Endothelial cell of umbilical vein (primary cell): Measurements from ENCODE around the gene MATN4. TPM values are rescaled to one million over a fixed set of nuclear protein-coding genes. Genes with fewer than 3 reads are reported as not detected.

ENCODE experiments used
- BruUV-seq: library from RNA; stranded (reverse); fragments of 400-500 nt; replicated peaks from 2 replicates; lab custom pipeline; 2021; lab: Mats Ljungman, UMichigan
- CTCF ChIA-PET: fragments of 300-600, 350-600 bp; sonication (Branson Sonifier 250); formaldehyde crosslinking; loops from one replicate; lab custom pipeline; 2021; ENCODE audit warnings: antibody characterized with exemption, inconsistent platforms; lab: Charles Lee
- POLR2A ChIA-PET: fragments of 300-600, 350-600 bp; sonication (Branson Sonifier 250); formaldehyde crosslinking; loops from one replicate; lab custom pipeline; 2021; ENCODE audit warnings: antibody characterized with exemption, inconsistent platforms; lab: Charles Lee
- DNase-seq: peaks from one replicate; pipeline ENCODE4 v3.0.0-alpha.2; 2011; ENCODE audit warnings: low read depth, low spot score
- FAIRE-seq: peaks from 2 replicates; lab custom pipeline; 2011; peaks lifted over from hg19 to GRCh38; lab: Jason Lieb, UNC
- H2AFZ ChIP-seq: 2 replicates; pipeline ENCODE4 v1.6.0; 2012; ENCODE audit warnings: low read depth, low read length, control low read depth, inconsistent platforms
- H3K27ac ChIP-seq: 2 replicates; pipeline ENCODE4 v1.5.1; 2011; ENCODE audit warnings: low read depth, mild to moderate bottlenecking, control low read depth, low read length, moderate library complexity; ENCODE audit not compliant: insufficient read depth
- H3K27me3 ChIP-seq, 2 experiments: 2 replicates each; pipeline versions ENCODE4 v1.6.0 to v1.6.1; 2011; ENCODE audit warnings: low read length in 2 of 2, mixed read lengths in 1 of 2; ENCODE audit not compliant: control insufficient read depth in 2 of 2, insufficient read depth in 2 of 2
- H3K36me3 ChIP-seq, 2 experiments: 2 replicates in 1 of 2; 3 replicates in 1 of 2; pipeline ENCODE4 v1.5.1; 2011; ENCODE audit warnings: low read length in 2 of 2, mild to moderate bottlenecking in 1 of 2, moderate library complexity in 1 of 2; ENCODE audit not compliant: control insufficient read depth in 2 of 2, insufficient read depth in 2 of 2; ENCODE audit errors: extremely low read depth in 1 of 2
- H3K4me1 ChIP-seq: 3 replicates; pipeline ENCODE4 v1.5.1; 2011; ENCODE audit warnings: mild to moderate bottlenecking, low read length; ENCODE audit not compliant: control insufficient read depth, insufficient read depth; ENCODE audit errors: extremely low read depth
- H3K4me2 ChIP-seq: 2 replicates; pipeline ENCODE4 v1.6.1; 2011; ENCODE audit warnings: low read length, control low read depth, mixed read lengths; ENCODE audit not compliant: insufficient read depth
- H3K4me3 ChIP-seq, 3 experiments: fragments of 200-600 bp in 1 of 3; sonication (generic), shearing (Covaris generic) in 1 of 3; replicated peaks in 1 of 3; 2 replicates each; pipeline ENCODE4 v1.5.1; 2011 to 2016; ENCODE audit warnings: control low read depth in 3 of 3, low read length in 3 of 3, mild to moderate bottlenecking in 2 of 3, inconsistent platforms in 1 of 3, low read depth in 1 of 3, moderate library complexity in 1 of 3; ENCODE audit not compliant: insufficient read depth in 1 of 3
- H3K79me2 ChIP-seq: 2 replicates; pipeline ENCODE4 v1.6.0; 2012; ENCODE audit warnings: low read length, inconsistent platforms; ENCODE audit not compliant: control insufficient read depth, insufficient read depth
- H3K9ac ChIP-seq: replicated peaks from 2 replicates; pipeline ENCODE3; 2011; ENCODE audit warnings: low read length, control low read depth; ENCODE audit not compliant: insufficient read depth; ENCODE audit errors: extremely low read depth
- H3K9me1 ChIP-seq: replicated peaks from 3 replicates; pipeline ENCODE4 v1.6.0; 2011; ENCODE audit warnings: mild to moderate bottlenecking, low read length; ENCODE audit not compliant: control insufficient read depth, insufficient read depth; ENCODE audit errors: extremely low read depth
- H3K9me3 ChIP-seq: replicated peaks from 2 replicates; pipeline ENCODE4 v1.5.1; 2012; ENCODE audit warnings: low read length, inconsistent platforms; ENCODE audit not compliant: control insufficient read depth, insufficient read depth
- H4K20me1 ChIP-seq: replicated peaks from 2 replicates; pipeline ENCODE3; 2011; ENCODE audit warnings: mild to moderate bottlenecking, low read length; ENCODE audit not compliant: control insufficient read depth, insufficient read depth; ENCODE audit errors: extremely low read depth
- CTCF ChIP-seq, 2 donors: IDR thresholded peaks; 1 replicate in 1 of 2; 2 replicates in 1 of 2; pipeline ENCODE4 v1.5.1; 2011; ENCODE audit warnings: low read length in 2 of 2, mild to moderate bottlenecking in 2 of 2, moderate library complexity in 2 of 2, control low read depth in 1 of 2, inconsistent platforms in 1 of 2, low read depth in 1 of 2; ENCODE audit not compliant: insufficient read depth in 1 of 2; ENCODE audit errors: extremely low read depth in 1 of 2
- EZH2 ChIP-seq: IDR thresholded peaks from 2 replicates; pipeline ENCODE4 v1.6.1; 2012; ENCODE audit warnings: borderline replicate concordance, low read depth, mild to moderate bottlenecking, moderate library complexity, low read length, inconsistent platforms; ENCODE audit not compliant: severe bottlenecking
- FOS ChIP-seq: IDR thresholded peaks from 2 replicates; pipeline ENCODE4 v1.6.1; 2011; ENCODE audit warnings: mild to moderate bottlenecking, low read length, moderate library complexity, borderline replicate concordance; ENCODE audit not compliant: insufficient read depth
- GATA2 ChIP-seq: IDR thresholded peaks from 2 replicates; pipeline ENCODE4 v1.7.0; 2011; ENCODE audit warnings: low read depth, mild to moderate bottlenecking, moderate library complexity, mixed read lengths, low read length; ENCODE audit not compliant: insufficient read length, insufficient read depth
- JUN ChIP-seq: IDR thresholded peaks from 2 replicates; pipeline ENCODE4 v1.6.1; 2011; ENCODE audit warnings: borderline replicate concordance, low read depth; ENCODE audit not compliant: insufficient read length, insufficient read depth
- MAX ChIP-seq: IDR thresholded peaks from 2 replicates; pipeline ENCODE4 v1.6.1; 2011; ENCODE audit not compliant: insufficient read depth, insufficient read length
- MYC ChIP-seq: IDR thresholded peaks from one replicate; pipeline ENCODE4 v1.6.1; 2011; ENCODE audit warnings: mild to moderate bottlenecking, low read depth, low read length
- POLR2A ChIP-seq: IDR thresholded peaks from 2 replicates; pipeline ENCODE4 v1.6.1; 2012; ENCODE audit warnings: low read depth, mild to moderate bottlenecking, control low read depth, low read length
- POLR2AphosphoS5 ChIP-seq: IDR thresholded peaks from 2 replicates; pipeline ENCODE4 v1.6.1; 2012; ENCODE audit warnings: low read depth, mild to moderate bottlenecking, control low read depth, low read length, moderate library complexity; ENCODE audit not compliant: insufficient read depth
- dilution Hi-C: fragments of 300-500 bp; cut with MboI; formaldehyde crosslinking; loops from one replicate; pipeline ENCODE4 v1.15.0; 2019; ENCODE audit warnings: low sequenced_read_pairs; ENCODE audit not compliant: extremely low pct_ligation_motif_present
- intact Hi-C: fragments of 100-400 bp; cut with micrococcal nuclease; formaldehyde crosslinking; loops from one replicate; pipeline ENCODE4 v1.10.0; 2022
- polyA plus RNA-seq, 4 experiments: library from polyadenylated mRNA; depleted of rRNA in 3 of 4; stranded (reverse) in 3 of 4; unstranded in 1 of 4; fragments of >200 nt; gene quantifications; 2 replicates each; pipeline versions ENCODE4 v1.2.1 to v1.2.3, GENCODE V29; 2011 to 2012; ENCODE audit warnings: missing spikeins in 1 of 4
- total RNA-seq: library from RNA; stranded (reverse); gene quantifications from 2 replicates; pipeline ENCODE4 v1.2.3, GENCODE V29; 2021

The MATN4 gene
- total and polyA plus RNA-seq, 2 donors (not counting 3 experiments of a cell fraction or from before 2014, with no cell fraction given): 0.10 TPM; not detected in 1

GRCh38 chr20:45269754-45270270, 38.3 kb downstream of the MATN4 start:
- Histone ChIP-seq H2AFZ (no peak overlapping the region), H3K4me3 (no peak overlapping the region), H3K27ac (no peak overlapping the region), H4K20me1 (no peaks in the 10 kb centered on the region), H3K27me3 (peaks cover 4 to 26% of the 10 kb centered on the region in 2 experiments), H3K36me3 (no peaks in the 10 kb centered on the region), H3K4me1 (no peaks in the 10 kb centered on the region), H3K79me2 (no peaks in the 10 kb centered on the region), H3K9ac (no peak overlapping the region), H3K9me1 (no peaks in the 10 kb centered on the region), H3K4me2 (no peak overlapping the region), H3K9me3 (no peaks in the 10 kb centered on the region)
- no peak for FAIRE-seq
- intact Hi-C loops (no loop called here), dilution Hi-C loops (no loop called here)
- ChIA-PET POLR2A (no interaction called here), CTCF (interaction anchor here (2.4 kb wide), 1 partner anchor 24 kb away, joined by 8 read pairs; no protein-coding TSS in a partner anchor)
- DNase-seq: no peak
- no TSS peak for BruUV-seq
- no peak for TF ChIP-seq MYC
- no peak for TF ChIP-seq FOS
- TF ChIP-seq POLR2AphosphoS5: no peak
- TF ChIP-seq GATA2: no peak
- no peak for TF ChIP-seq POLR2A
- no peak for TF ChIP-seq JUN
- TF ChIP-seq EZH2: no peak
- no peak for TF ChIP-seq MAX
- TF ChIP-seq CTCF (IDR thresholded peaks at IDR 0.05; ENCODE audit: extremely low read depth in 1 of 2, insufficient read depth in 1 of 2, low read depth in 1 of 2, low read length in 2 of 2): no peak
